HL-60 (cell line): ENCODE data around the gene UBAP1L.
"Not testable (repeated sequence)": the region's sequence is repeated elsewhere in the genome, so short reads cannot be mapped to it uniquely, and the experiment has no call there.

Source experiments
- CTCF ChIP-seq: IDR thresholded peaks from one replicate; pipeline ENCODE4 v1.5.1; 2011; ENCODE audit warnings: low read length, control low read depth, inconsistent platforms; ENCODE audit not compliant: insufficient read depth
- POLR2AphosphoS5 ChIP-seq: IDR thresholded peaks from 2 replicates; pipeline ENCODE4 v1.6.1; 2012; ENCODE audit warnings: low read depth
- REST ChIP-seq: IDR thresholded peaks from 2 replicates; pipeline ENCODE4 v1.6.1; 2012; ENCODE audit warnings: low read depth; ENCODE audit not compliant: insufficient replicate concordance

GRCh38 chr15:65093793-65094170 is 21.2 kb downstream of the UBAP1L start:
- TF ChIP-seq CTCF, POLR2AphosphoS5, REST: not testable (repeated sequence)
